NCI-H146 treated with DMSO at 0.1 percent for 48 hours (cell line): ENCODE data around the gene FAM193A.
A peak's percentile ranks its signal among the peaks of the same experiment; 100 is the strongest.
"Not testable (repeated sequence)": the region's sequence is repeated elsewhere in the genome, so short reads cannot be mapped to it uniquely, and the experiment has no call there.

ENCODE experiments used
- DNase-seq: peaks from one replicate; lab custom pipeline; 2025; ENCODE audit not compliant: unreplicated experiment; lab: John Stamatoyannopoulos, UW

The FAM193A gene

GRCh38 chr4:2744576-2745270 lies 208.3 kb downstream of the FAM193A start:
- DNase-seq = no peak

GRCh38 chr4:2745516-2745915 lies 209.1 kb downstream of the FAM193A start:
- DNase-seq = no peak

GRCh38 chr4:2745981-2746806 lies 209.7 kb downstream of the FAM193A start:
- no peak for DNase-seq

- no peak for DNase-seq
Measured at GRCh38 chr4:2746891-2747695, 210.6 kb downstream of the FAM193A start.

- no peak for DNase-seq
Measured at GRCh38 chr4:2750719-2751605, 214.5 kb downstream of the FAM193A start.

GRCh38 chr4:2753436-2753835 lies 217.0 kb downstream of the FAM193A start:
- no peak for DNase-seq

GRCh38 chr4:2754848-2755819 lies 218.7 kb downstream of the FAM193A start:
- no peak for DNase-seq

- DNase-seq = peak; percentile 48
Measured at GRCh38 chr4:2755821-2756690, 219.6 kb downstream of the FAM193A start, which contains the start of gene TNIP2. Gene TNIP2 (minus strand): TSS chr4:2756336. CDS start chr4:2756289, 47 bp downstream.

- DNase-seq = no peak
Measured at GRCh38 chr4:2756691-2757350, 220.4 kb downstream of the FAM193A start.

GRCh38 chr4:2757426-2757825 lies 221.0 kb downstream of the FAM193A start:
- no peak for DNase-seq

GRCh38 chr4:2761035-2761923 lies 224.8 kb downstream of the FAM193A start:
- no peak for DNase-seq

GRCh38 chr4:2762048-2762447 lies 225.6 kb downstream of the FAM193A start:
- DNase-seq = no peak

- not testable (repeated sequence) for DNase-seq
Measured at GRCh38 chr4:2762486-2763370, 226.3 kb downstream of the FAM193A start.

- DNase-seq = no peak
Measured at GRCh38 chr4:2763511-2763967, 227.1 kb downstream of the FAM193A start.

- DNase-seq = no peak
Measured at GRCh38 chr4:2765832-2766526, 229.5 kb downstream of the FAM193A start.
